Activated CD8-positive, alpha-beta T cell treated with anti-CD3 and anti-CD28 coated beads for 36 hours (primary cell): ENCODE results near the gene CHST10. TPM values are rescaled to one million over a fixed set of nuclear protein-coding genes. Genes with fewer than 3 reads are reported as not detected.

Experiments used
- ATAC-seq: fragments of 200-7000 bp; cut with Tn5 transposase; one replicate; pipeline ENCODE4 v1.10.0; 2021; ENCODE audit warnings: mild to moderate bottlenecking, moderate library complexity
- CTCF ChIA-PET: fragments of 350-600 bp; sonication (Branson Sonifier 250); formaldehyde crosslinking; loops from one replicate; lab custom pipeline; 2021; ENCODE audit warnings: antibody characterized with exemption; lab: Charles Lee
- POLR2A ChIA-PET: fragments of 350-600 bp; sonication (Branson Sonifier 250); formaldehyde crosslinking; loops from one replicate; lab custom pipeline; 2021; ENCODE audit warnings: antibody characterized with exemption; lab: Charles Lee
- DNase-seq: peaks from one replicate; pipeline ENCODE4 v3.0.0-alpha.2; 2020
- H3K27ac Mint-ChIP-seq: one replicate; pipeline ENCODE4 v1.8.0; 2021; ENCODE audit warnings: mild to moderate bottlenecking, mixed read lengths
- H3K27me3 Mint-ChIP-seq: one replicate; pipeline ENCODE4 v1.8.0; 2021; ENCODE audit warnings: mixed read lengths
- H3K36me3 Mint-ChIP-seq: one replicate; pipeline ENCODE4 v1.8.0; 2021; ENCODE audit warnings: low read depth, mixed read lengths
- H3K4me1 Mint-ChIP-seq: one replicate; pipeline ENCODE4 v1.8.0; 2021; ENCODE audit warnings: low read depth, mixed read lengths
- H3K4me3 Mint-ChIP-seq: one replicate; pipeline ENCODE4 v1.8.0; 2021; ENCODE audit warnings: mild to moderate bottlenecking, moderate library complexity, mixed read lengths
- H3K9me3 Mint-ChIP-seq: one replicate; pipeline ENCODE4 v1.8.0; 2021; ENCODE audit warnings: mixed read lengths
- CTCF ChIP-seq: fragments of 200-600 bp; IDR thresholded peaks from one replicate; pipeline ENCODE4 v1.8.0; 2022; ENCODE audit warnings: antibody characterized with exemption, mild to moderate bottlenecking
- intact Hi-C: fragments of 100-400 bp; cut with micrococcal nuclease; formaldehyde crosslinking; loops from one replicate; pipeline ENCODE4 v1.10.0; 2022
- total RNA-seq, 2 experiments: library from RNA; stranded (reverse); gene quantifications; one replicate each; pipeline ENCODE4 v1.2.3, GENCODE V29; 2021

The CHST10 gene
- total RNA-seq, 2 experiments from 2014 or later = 9.5 to 10.5 TPM

GRCh38 chr2:100412881-100413321, 4.6 kb downstream of the CHST10 start:
- H3K36me3 Mint-ChIP-seq = peaks cover 18% of the 10 kb centered on the region
- H3K27me3 Mint-ChIP-seq = no peaks in the 10 kb centered on the region
- intact Hi-C loops = loop anchor here (10.0 kb wide), 1 partner anchor 58 kb away; no protein-coding TSS in a partner anchor
- DNase-seq = no peak
- no peak for TF ChIP-seq CTCF
- ChIA-PET POLR2A (no interaction called here), CTCF (interaction anchor here (1.1 kb wide), 1 partner anchor 32 kb away, joined by 3 read pairs; no protein-coding TSS in a partner anchor)
- H3K4me3 Mint-ChIP-seq = no peak overlapping the region
- H3K27ac Mint-ChIP-seq = no peak overlapping the region
- no peak for ATAC-seq
- H3K9me3 Mint-ChIP-seq = no peaks in the 10 kb centered on the region
- H3K4me1 Mint-ChIP-seq = peaks cover 23% of the 10 kb centered on the region

DNA sequence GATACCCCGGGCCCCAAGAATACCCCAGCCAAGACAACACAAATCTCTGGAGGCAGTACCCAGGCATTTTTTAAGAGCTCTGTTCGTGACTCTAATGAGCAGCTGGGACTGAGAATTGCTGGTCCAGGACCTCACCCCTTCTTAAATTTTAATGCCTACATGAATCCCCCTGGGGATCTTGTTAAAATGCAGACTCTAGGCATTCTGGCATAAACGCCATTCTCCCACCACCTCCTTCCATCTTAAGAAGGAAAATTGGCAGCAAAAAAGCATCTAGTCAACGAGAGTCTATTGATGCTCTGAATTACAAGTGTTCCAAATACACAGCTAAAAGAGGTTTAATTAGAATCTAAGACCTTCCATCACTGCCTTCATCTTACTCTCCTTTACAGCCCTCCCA, 5.0 kb downstream of the CHST10 start:
- Mint-ChIP-seq H3K4me1 (peaks cover 23% of the 10 kb centered on the region), H3K9me3 (no peaks in the 10 kb centered on the region), H3K27me3 (no peaks in the 10 kb centered on the region), H3K36me3 (peaks cover 18% of the 10 kb centered on the region), H3K4me3 (no peak overlapping the region), H3K27ac (no peak overlapping the region)
- DNase-seq (no peak), ATAC-seq (no peak)
- intact Hi-C loops = loop anchor here (10.0 kb wide), 1 partner anchor 58 kb away; no protein-coding TSS in a partner anchor
- TF ChIP-seq CTCF = no peak
- POLR2A ChIA-PET = no interaction called here
- CTCF ChIA-PET = interaction anchor here (1.1 kb wide), 1 partner anchor 31 kb away, joined by 3 read pairs; no protein-coding TSS in a partner anchor

DNA sequence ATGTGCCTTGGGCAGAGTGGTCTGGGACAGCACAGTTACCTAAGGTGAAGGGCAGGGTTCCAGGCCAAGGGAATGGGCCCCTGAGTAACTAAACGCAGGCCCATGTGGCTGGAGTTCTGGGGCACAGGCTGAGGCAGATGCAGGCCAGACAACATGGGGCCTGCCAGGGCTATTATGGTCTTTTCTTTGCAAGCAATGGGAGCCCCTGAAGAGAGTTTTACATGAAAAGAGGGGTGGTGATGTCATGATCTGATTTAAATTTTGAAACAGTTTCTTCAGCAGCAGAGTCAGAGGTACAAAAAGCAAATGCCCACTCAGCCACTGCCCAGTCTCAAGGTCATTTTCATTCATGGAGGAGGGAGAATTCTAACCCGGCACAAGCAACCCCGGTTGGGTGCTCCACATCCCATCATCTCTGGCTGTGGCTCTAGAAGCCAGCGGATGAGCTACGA, 5.6 kb downstream of the CHST10 start:
- Mint-ChIP-seq H3K27me3 (no peaks in the 10 kb centered on the region), H3K9me3 (no peaks in the 10 kb centered on the region), H3K4me1 (peaks cover 22% of the 10 kb centered on the region), H3K27ac (no peak overlapping the region), H3K4me3 (no peak overlapping the region), H3K36me3 (peaks cover 18% of the 10 kb centered on the region)
- ChIA-PET CTCF (interaction anchor here (1.1 kb wide), 1 partner anchor 149 kb away, joined by 4 read pairs; no protein-coding TSS in a partner anchor), POLR2A (no interaction called here)
- intact Hi-C loops = loop anchor here (10.0 kb wide), 1 partner anchor 57 kb away; no protein-coding TSS in a partner anchor
- TF ChIP-seq CTCF = no peak
- ATAC-seq = no peak
- no peak for DNase-seq

- ChIA-PET POLR2A (no interaction called here), CTCF (interaction anchor here (0.6 to 2.0 kb wide), 2 partner anchors 148 to 627 kb away, joined by 3 to 6 read pairs; no protein-coding TSS in a partner anchor)
- no peak for TF ChIP-seq CTCF
- Mint-ChIP-seq H3K27me3 (no peaks in the 10 kb centered on the region), H3K4me3 (no peak overlapping the region), H3K36me3 (peaks cover 21% of the 10 kb centered on the region), H3K9me3 (no peaks in the 10 kb centered on the region), H3K27ac (no peak overlapping the region), H3K4me1 (peaks cover 5% of the 10 kb centered on the region)
- no peak for DNase-seq
- intact Hi-C loops = loop anchor here (10.0 kb wide), 1 partner anchor 55 kb away; no protein-coding TSS in a partner anchor
- ATAC-seq = no peak
Observed at GRCh38 chr2:100409975-100410647, 7.4 kb downstream of the CHST10 start.

GRCh38 chr2:100409461-100409860, 8.0 kb downstream of the CHST10 start:
- ATAC-seq = no peak
- Mint-ChIP-seq H3K27me3 (no peaks in the 10 kb centered on the region), H3K4me3 (no peak overlapping the region), H3K36me3 (peaks cover 21% of the 10 kb centered on the region), H3K4me1 (peaks cover 5% of the 10 kb centered on the region), H3K27ac (no peak overlapping the region), H3K9me3 (no peaks in the 10 kb centered on the region)
- no peak for TF ChIP-seq CTCF
- no peak for DNase-seq
- intact Hi-C loops = no loop called here
- POLR2A ChIA-PET = no interaction called here
- CTCF ChIA-PET = interaction anchor here (2.0 kb wide), 1 partner anchor 148 kb away, joined by 6 read pairs; no protein-coding TSS in a partner anchor
